ENCODE results near the gene GRP. TPM values are rescaled to one million over a fixed set of nuclear protein-coding genes. Genes with fewer than 3 reads are reported as not detected.

GRP gene
- total RNA-seq, 1 donor from 2014 or later, result not detected

- DNase-seq (ENCODE audit: low spot score), result no peak
- H3K36me3 Mint-ChIP-seq (ENCODE audit: low read depth), result no peaks in the 10 kb centered on the region
- no peaks in the 10 kb centered on the region for H3K9me3 Mint-ChIP-seq (ENCODE audit: low read depth)
- H3K27me3 Mint-ChIP-seq (ENCODE audit: low read depth), result peaks cover 61% of the 10 kb centered on the region
- no peak for TF ChIP-seq CTCF (IDR thresholded peaks at IDR 0.05)
- no peaks in the 10 kb centered on the region for H3K4me1 Mint-ChIP-seq (ENCODE audit: low read depth)
- no peak overlapping the region for H3K27ac Mint-ChIP-seq (ENCODE audit: unreplicated experiment)
- no peak overlapping the region for H3K4me3 Mint-ChIP-seq (ENCODE audit: unreplicated experiment)
Measured at GRCh38 chr18:59200787-59201186, 19.2 kb upstream of the GRP start.

GRCh38 chr18:59202258-59202820, 17.6 kb upstream of the GRP start:
- Mint-ChIP-seq H3K4me3 (ENCODE audit: unreplicated experiment) (no peak overlapping the region), H3K27ac (ENCODE audit: unreplicated experiment) (no peak overlapping the region), H3K4me1 (ENCODE audit: low read depth) (no peaks in the 10 kb centered on the region), H3K27me3 (ENCODE audit: low read depth) (peaks cover 55% of the 10 kb centered on the region), H3K9me3 (ENCODE audit: low read depth) (no peaks in the 10 kb centered on the region), H3K36me3 (ENCODE audit: low read depth) (no peaks in the 10 kb centered on the region)
- no peak for TF ChIP-seq CTCF (IDR thresholded peaks at IDR 0.05)
- DNase-seq (ENCODE audit: low spot score), result no peak

- Mint-ChIP-seq H3K27ac (ENCODE audit: unreplicated experiment) (no peak overlapping the region), H3K36me3 (ENCODE audit: low read depth) (no peaks in the 10 kb centered on the region), H3K9me3 (ENCODE audit: low read depth) (no peaks in the 10 kb centered on the region), H3K4me1 (ENCODE audit: low read depth) (no peaks in the 10 kb centered on the region), H3K4me3 (ENCODE audit: unreplicated experiment) (no peak overlapping the region), H3K27me3 (ENCODE audit: low read depth) (peaks cover 58% of the 10 kb centered on the region)
- no peak for DNase-seq (ENCODE audit: low spot score)
- TF ChIP-seq CTCF (IDR thresholded peaks at IDR 0.05), result no peak
Measured at GRCh38 chr18:59207506-59207905, 12.5 kb upstream of the GRP start.

GRCh38 chr18:59208602-59209125, 11.3 kb upstream of the GRP start:
- Mint-ChIP-seq H3K4me1 (ENCODE audit: low read depth) (no peaks in the 10 kb centered on the region), H3K27ac (ENCODE audit: unreplicated experiment) (no peak overlapping the region), H3K4me3 (ENCODE audit: unreplicated experiment) (no peak overlapping the region), H3K9me3 (ENCODE audit: low read depth) (no peaks in the 10 kb centered on the region), H3K36me3 (ENCODE audit: low read depth) (no peaks in the 10 kb centered on the region), H3K27me3 (ENCODE audit: low read depth) (peaks cover 53% of the 10 kb centered on the region)
- DNase-seq (ENCODE audit: low spot score), result no peak
- no peak for TF ChIP-seq CTCF (IDR thresholded peaks at IDR 0.05)

- no peaks in the 10 kb centered on the region for H3K9me3 Mint-ChIP-seq (ENCODE audit: low read depth)
- no peak overlapping the region for H3K27ac Mint-ChIP-seq (ENCODE audit: unreplicated experiment)
- no peaks in the 10 kb centered on the region for H3K36me3 Mint-ChIP-seq (ENCODE audit: low read depth)
- H3K4me3 Mint-ChIP-seq (ENCODE audit: unreplicated experiment), result no peak overlapping the region
- no peak for TF ChIP-seq CTCF (IDR thresholded peaks at IDR 0.05)
- H3K27me3 Mint-ChIP-seq (ENCODE audit: low read depth), result peaks cover 63% of the 10 kb centered on the region
- H3K4me1 Mint-ChIP-seq (ENCODE audit: low read depth), result no peaks in the 10 kb centered on the region
- DNase-seq (ENCODE audit: low spot score), result no peak
Measured at GRCh38 chr18:59210299-59210698, 9.7 kb upstream of the GRP start.

Data from chondrocyte (in vitro differentiated cells).